HG03025 (cell line): ENCODE data around the gene ARG2.

Source experiments
- ATAC-seq: cut with Tn5 transposase; IDR thresholded peaks from one replicate; pipeline ENCODE4 v1.9.1; 2021; ENCODE audit warnings: mild to moderate bottlenecking, moderate library complexity; ENCODE audit not compliant: unreplicated experiment, low FRiP score

The ARG2 gene

DNA sequence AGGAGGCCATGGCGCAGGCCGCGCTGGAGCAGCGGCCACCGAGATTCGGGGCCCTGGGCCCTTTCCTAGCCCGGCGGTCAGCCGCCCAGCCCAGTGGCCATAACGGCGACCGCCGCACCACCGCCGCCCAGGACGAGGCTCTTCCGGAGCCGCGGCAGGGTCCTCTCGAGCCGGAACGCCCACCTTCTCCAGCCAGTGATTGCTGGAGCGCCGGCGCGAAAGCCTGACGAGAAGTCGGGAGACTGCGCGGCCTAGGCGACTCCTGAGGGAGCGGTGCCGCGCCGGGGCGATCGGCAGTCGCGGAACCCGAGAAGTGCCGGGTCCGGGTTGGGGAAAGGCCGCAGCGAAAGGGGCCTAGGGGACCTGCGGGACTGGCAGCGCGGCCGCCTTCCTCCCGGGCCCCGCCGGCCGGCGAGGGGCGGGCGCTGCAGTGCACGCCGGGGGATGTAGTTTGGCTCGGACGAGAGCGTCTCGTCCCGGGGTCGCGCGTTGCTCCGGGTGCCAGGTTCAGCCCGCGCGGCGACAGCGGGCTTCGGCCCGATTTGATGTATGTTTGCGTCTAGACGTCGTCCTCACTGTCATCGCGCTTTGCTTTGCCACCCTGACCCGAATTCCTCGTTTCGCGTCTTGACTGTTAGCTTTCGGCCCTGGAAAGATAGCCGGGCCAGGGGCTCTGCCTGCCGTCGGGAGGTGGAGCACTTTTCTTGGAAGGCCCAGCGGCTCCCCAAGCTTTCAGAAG, 54.9 kb downstream of the ARG2 start, which contains the start of gene VTI1B:
TSS of gene VTI1B (minus strand) at position 153 of the 739 bp plus-strand sequence. CDS start at position 10, 143 bp downstream.
- peak; percentile 84 for ATAC-seq

DNA sequence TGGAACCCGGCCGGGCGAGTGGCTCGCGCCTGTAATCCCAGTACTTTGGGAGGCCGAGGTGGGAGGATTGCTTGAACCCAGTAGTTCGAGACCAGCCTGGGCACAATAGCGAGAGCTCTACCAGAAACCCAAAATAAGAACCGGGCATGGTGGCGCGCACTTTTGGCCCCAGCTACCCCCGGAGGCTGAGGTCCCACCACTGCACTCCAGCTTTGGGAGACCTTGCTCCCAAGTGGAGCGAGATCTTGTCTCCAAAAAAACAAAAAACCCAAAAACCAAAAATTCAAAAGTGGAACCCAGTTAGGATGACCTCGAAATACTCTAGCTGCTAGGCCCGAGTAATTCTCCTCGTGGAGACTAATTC, 55.5 kb downstream of the ARG2 start:
- no peak for ATAC-seq

DNA sequence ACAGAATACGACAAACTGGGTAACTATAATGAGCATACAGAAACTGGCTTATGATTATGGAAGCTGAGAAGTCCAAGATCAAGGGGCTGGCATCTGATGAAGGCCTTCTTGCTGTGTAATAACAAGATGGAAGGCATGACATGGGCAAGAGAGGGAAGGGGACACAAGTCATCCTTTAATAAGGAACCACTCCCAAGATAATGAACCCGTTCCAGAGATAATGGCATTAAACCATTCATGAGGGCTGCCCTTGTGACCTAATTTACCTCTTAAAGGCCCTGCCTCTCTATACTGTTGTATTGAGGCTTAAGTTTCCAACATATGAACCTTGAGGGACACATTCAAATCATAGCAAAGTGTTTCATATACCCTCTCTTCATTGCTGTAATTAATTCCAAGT, 59.3 kb downstream of the ARG2 start:
- ATAC-seq: no peak

DNA sequence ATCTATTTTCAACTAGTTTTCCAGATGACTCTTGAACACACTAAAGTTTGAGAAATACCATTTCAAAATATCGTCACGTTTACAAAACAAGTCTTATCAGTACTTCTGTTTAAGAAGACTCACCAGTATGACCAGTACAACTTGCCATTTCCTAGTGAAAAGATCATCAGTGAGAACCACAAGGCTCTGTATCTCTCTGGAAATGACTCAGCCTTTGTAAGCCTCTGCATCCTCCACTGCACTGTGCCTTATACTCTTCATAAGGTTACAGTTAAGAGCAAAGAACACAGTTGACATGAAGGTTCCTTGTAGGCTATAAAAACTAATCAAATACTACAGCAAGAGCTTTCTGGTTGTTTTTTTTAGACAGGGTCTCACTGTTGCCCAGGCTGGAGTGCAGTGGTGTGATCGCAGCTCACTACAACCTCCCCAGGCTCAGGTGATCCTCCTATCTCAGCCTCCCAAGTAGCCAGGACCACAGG, 60.4 kb downstream of the ARG2 start:
- peak; percentile 88 for ATAC-seq

DNA sequence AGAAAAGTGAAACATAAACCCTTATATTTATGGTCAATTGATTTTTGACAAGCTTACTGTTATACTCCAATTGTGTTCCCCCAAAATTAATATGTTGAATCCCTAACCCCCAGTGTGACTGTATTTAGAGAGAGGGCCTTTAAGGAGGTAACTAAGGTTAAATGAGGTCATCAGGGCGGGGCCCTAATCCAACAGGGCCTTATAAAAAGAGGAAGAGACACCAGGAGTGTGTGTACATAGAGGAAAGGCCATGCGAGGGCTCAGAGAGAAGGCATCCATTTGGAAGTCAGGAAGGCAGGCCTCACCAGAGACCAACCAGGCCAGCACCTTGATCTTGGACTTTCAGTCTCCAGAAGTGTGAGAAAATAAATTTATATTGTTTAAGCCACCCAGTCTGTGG, 61.2 kb downstream of the ARG2 start:
- no peak for ATAC-seq

DNA sequence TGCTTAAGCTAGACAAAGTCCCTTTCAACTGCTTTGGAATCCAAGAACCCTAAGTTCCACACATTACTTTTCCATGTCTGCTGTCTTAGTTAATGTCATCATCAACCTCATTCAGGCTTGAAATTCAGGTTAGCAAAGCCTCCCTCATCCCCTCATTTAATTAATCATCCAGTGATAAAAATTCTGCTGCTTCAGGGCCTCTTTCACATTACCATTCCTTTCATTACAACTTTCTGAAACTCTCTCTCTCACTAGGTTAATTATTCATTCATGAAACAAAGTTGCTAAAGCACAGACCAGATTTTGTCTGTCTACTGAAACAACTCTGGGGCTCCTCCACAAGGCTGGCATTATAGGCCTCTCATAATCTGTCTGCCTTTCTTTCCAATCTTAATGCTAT, 64.1 kb downstream of the ARG2 start:
- ATAC-seq: no peak

DNA sequence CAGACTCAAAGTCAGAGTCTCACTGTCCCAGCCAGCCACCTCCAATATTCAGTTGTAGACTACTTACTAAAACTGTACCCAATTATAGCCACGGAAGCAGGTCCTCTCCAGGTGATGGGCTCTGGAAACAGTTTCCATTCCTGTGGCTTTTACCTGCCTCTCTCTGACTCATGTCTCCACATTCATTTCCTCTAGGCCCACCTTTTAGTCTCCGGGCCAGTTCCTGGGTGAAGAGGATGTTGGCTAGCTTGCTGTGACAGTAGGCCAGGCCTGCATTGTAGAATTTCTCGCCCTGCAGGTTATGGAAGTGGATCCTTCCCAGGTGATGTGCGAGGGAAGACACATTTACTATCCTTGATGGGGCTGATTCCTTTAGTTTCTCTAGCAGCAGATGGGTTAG, 70.3 kb downstream of the ARG2 start:
- ATAC-seq: no peak

DNA sequence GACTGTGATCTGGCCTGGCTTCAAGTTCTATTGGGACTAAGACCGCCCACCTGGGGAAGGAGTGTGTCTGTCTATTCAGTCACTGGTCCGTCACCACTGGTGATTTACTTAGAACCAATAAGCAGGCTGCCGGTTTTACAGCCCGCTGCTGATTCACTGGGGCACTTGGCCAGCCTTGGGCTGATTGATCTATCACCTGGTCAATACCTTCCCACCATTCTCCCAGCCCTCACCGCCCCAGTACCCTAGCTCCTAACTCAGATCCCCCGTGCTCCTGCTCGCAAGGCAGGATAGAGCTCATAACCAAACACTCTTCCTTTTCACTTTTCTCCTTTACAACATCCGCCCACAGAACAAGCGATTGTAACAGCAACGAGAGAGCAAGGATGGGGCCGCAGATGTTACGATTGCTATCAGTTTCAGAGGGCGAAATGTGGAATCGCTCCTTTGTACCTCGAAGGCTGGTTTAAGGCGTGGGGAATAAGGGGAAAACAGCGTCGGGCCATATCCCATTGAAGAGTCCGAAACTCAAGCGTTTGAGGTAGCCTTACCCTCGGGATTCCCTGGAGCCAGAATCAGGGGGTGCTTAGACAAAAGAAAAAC, 75.2 kb downstream of the ARG2 start:
- ATAC-seq: peak; percentile 61

DNA sequence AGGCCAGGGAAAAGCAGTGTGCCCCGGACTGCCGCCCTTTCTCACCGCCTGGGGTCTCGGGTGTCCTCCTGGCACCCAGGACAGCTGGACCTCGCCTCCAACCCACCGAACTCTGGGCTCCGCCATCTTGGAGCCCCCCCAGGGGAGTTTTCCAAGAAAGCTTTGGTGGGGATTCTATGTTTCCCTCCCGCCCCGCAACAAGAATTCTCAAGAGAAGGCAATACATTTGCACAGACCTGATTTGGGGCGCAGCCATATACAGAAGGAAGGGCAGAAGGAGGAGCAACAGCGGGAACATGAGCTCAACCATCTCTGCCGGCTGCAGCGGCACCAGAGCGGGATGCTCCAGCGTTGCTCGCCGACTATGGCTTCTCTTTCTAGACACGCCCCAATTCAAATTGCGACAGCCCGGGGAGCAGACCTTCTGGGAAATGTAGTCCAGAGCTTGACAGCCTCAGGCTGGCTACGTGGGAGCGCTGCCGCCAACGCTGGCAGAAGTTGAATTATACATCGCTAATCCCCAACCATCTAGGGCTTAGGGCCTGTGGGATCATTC, 75.8 kb downstream of the ARG2 start, which contains the start of gene RDH11:
TSS of gene RDH11 (minus strand) at position 371 of the 556 bp plus-strand sequence. CDS start at position 310, 61 bp downstream.
- ATAC-seq: peak; percentile 87

DNA sequence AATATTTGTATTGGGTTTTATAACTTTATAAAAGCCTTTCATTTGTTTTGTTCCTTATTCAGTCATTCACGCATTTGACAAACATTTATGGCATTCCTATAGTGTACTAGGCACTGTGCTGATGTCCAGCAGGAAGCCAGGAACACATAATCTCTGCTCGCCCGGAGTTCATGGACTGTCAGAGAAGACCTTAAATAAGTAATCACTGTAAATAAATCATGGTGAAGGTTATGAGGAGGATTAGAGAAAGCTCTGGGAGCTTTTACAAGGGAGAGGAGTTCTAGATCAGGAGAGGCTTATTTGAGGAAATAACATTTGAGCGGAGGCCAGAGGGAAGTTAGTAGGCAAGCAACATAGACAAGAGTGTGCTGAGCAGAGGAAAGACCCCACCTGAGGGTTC, 77.3 kb downstream of the ARG2 start:
- ATAC-seq: no peak

DNA sequence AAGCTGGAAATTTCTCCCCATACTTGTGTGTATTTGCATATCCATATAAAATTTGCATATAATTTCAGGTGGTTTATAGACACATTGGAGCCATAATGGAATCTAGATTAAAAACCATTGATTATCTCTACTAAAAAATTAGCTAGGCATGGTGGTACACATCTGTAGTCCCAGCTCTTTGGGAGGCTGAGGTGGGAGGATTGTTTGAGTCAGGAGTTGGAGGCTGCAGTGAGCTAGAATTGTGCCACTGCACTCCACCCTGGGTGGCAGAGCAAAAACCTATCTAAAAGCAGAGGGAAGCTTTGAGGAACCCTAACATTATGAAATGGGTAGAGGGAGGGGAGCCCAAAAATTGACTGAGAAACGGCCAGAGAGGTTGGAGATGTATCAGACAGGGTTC, 78.5 kb downstream of the ARG2 start:
- ATAC-seq: no peak
